C4-2B (cell line): Measurements from ENCODE around the gene TTC28.

Experiments used
- H3K27ac ChIP-seq: fragments of 450-650 bp; 2 replicates; pipeline ENCODE4 v1.5.1; 2017
- ZFX ChIP-seq: fragments of 450-650 bp; IDR thresholded peaks from 2 replicates; pipeline ENCODE4 v1.6.1; 2017
- TF ChIP-seq, protein P1 (sequence below): fragments of 450-650 bp; conservative IDR thresholded peaks from 2 replicates; pipeline ENCODE4 v1.5.1; 2017; ENCODE audit warnings: mild to moderate bottlenecking

Gene TTC28

DNA sequence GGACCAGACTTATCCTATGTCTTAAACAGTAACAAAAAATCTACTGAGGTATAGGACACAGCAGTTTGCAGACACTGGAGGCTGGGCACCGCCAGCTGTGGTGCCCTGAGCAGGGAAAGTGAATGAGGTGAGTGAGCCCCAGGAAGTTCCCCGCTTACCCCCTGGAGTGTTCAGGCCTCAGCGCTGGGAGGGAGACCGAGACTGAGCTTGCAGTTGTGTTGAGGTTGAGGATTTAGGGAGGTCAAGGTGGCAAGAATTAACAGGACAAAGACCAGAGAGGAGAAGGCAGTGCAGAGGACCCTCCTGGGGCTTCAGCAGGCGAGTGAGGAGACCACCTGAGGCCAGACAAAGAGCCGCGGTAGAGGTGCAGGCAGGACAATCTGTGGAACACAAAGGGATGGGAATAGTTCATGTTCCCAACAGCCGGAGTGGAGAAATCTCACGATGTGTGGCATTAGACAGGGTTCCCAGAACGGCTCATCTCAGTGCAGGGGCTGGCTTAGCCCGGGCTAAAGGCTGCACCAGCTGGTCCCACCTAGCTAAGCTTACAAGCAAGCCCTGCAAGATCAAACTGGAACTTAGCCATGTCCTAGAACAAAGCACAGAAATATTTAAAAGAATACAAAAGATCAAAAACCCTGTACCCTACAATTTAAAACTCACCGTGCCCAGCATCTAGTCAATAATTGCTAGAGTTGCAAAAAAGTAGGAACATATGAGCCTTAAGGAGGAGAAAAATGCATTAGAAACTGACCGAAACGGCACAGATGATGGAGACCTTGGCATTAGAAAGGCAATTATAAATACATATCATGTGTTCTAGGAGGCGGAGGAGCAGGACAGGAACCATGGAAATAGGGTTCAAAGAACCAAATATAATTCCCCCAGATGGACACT, 713.2 kb downstream of the TTC28 start:
- no peak overlapping the region for H3K27ac ChIP-seq
- TF ChIP-seq ZFX: no peak
- TF ChIP-seq, protein P1, sequence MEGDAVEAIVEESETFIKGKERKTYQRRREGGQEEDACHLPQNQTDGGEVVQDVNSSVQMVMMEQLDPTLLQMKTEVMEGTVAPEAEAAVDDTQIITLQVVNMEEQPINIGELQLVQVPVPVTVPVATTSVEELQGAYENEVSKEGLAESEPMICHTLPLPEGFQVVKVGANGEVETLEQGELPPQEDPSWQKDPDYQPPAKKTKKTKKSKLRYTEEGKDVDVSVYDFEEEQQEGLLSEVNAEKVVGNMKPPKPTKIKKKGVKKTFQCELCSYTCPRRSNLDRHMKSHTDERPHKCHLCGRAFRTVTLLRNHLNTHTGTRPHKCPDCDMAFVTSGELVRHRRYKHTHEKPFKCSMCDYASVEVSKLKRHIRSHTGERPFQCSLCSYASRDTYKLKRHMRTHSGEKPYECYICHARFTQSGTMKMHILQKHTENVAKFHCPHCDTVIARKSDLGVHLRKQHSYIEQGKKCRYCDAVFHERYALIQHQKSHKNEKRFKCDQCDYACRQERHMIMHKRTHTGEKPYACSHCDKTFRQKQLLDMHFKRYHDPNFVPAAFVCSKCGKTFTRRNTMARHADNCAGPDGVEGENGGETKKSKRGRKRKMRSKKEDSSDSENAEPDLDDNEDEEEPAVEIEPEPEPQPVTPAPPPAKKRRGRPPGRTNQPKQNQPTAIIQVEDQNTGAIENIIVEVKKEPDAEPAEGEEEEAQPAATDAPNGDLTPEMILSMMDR: no peak

DNA sequence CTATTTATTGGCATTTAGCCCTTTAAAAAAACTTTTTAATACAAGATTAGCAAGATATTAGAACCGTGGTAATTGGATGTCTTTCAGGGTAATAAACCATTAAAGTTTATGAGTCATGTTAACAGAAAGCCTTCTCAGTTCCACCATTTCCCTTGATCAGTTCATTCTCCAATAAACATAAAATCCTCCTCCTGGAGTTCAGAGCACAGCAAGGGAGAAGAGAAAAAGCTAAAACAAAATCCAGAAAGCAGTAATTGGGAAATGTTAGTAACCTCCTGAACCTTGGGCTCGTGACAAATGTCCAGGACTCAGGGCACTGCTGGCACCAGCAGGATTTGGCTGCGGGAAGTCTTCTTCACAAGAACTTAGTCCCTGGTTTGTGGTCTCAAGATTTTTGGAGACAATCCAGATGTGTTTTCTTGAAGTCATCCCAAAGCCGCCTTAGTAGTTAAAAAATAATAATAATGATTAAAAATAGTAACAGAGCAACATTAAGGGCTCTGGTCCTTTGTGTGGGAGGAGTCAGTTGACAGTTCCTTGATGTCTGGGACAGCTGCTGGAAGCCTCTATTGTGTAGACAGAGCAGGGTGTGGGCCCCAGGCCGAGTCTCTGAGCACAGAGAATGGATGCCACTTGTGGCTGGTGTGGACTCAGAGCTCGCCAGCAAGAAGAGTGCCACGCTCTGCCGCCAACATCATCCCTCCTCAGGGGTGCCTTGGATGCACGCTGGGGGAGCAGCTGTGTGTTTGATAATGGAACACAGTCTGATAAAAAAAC, 717.2 kb downstream of the TTC28 start:
- no peak overlapping the region for H3K27ac ChIP-seq
- TF ChIP-seq, protein P1: no peak
- no peak for TF ChIP-seq ZFX

- no peak overlapping the region for H3K27ac ChIP-seq
- TF ChIP-seq, protein P1: no peak
- no peak for TF ChIP-seq ZFX
These were observed 718.0 kb downstream of the TTC28 start for GRCh38 chr22:27961680-27962079.

- TF ChIP-seq, protein P1: no peak
- TF ChIP-seq ZFX: no peak
- H3K27ac ChIP-seq: no peak overlapping the region
These were observed 718.5 kb downstream of the TTC28 start for GRCh38 chr22:27961182-27961581.

DNA sequence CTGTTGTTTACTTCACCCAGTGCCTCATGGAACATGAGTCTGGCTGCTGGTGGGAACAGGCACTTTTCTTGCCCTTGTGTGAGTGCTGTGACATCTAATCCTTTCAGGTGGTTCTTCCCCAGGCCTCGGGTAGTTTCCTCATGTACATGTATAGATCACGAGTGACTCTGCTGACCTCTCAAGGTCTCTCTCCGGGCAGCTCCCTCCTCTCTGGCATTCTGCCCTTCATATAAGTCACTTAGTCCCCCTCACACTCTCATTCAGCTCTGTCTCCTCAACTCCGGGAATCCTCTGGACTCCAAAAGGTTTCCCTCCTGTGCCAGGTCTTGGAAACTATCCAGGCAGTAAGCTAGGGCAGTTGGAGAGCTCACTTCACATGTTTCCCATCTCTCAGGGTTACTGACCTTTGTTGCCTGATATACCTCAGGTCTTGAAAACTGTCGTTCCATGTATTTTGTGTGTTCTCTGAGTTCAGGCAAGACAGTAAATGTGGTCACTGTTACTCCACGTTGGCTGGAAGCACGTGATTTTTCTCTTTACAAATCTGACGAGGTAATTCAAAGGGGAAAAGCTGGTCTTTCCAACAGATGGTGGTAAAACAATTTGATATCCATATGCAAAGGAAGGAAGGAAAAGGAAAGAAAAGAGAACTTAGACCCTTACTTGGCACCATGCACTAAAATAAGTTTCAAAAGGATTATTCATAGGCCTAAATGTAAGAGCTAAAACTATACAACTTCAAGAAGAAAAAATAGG, 720.1 kb downstream of the TTC28 start:
- TF ChIP-seq, protein P1: no peak
- TF ChIP-seq ZFX: no peak
- no peak overlapping the region for H3K27ac ChIP-seq

DNA sequence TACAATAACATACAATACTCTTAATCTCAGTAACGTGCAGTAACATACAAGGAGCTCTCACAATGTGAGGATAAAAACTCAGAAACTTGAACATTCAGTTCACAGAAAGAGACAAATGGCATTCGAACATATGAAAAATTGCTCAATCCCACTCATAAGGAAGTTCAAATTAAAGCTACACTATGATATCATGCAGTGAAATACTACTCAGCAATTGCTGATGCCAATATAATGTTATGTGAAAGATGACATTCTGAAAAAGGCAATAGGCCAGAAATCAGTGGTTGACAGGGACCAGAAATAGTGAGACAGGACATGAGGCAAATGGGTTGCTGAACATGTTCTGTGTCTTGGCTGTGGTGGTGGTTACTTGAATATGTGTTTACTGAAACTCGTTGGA, 726.9 kb downstream of the TTC28 start:
- TF ChIP-seq, protein P1: no peak
- no peak for TF ChIP-seq ZFX
- H3K27ac ChIP-seq: no peak overlapping the region
